GM21528 (cell line): ENCODE data around the gene DNAJC13.

Experiments used
- ATAC-seq: cut with Tn5 transposase; IDR thresholded peaks from one replicate; pipeline ENCODE4 v1.9.1; 2021; ENCODE audit warnings: mild to moderate bottlenecking, moderate library complexity; ENCODE audit not compliant: unreplicated experiment, low FRiP score

DNAJC13 gene

DNA sequence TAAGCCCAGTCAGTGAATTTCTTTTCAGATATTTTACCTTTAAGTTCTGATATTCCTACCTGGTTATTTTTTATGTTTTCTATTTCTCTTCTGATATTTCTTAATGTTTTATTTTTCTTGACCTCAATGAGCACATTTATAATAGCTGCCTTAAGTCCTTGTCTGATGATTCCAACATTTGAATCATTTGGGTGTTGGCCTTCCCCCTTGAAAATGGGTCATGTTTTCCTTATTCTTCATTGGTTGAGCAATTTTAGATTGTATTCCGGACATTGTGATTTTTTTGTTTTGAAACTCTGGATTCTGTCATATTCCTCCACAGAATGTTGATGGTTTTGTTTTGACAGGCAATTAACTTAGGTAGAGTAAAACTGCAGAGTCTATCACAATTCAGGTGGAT, 170.1 kb downstream of the DNAJC13 start:
- no peak for ATAC-seq
